GM21526 (cell line): Measurements from ENCODE around the gene GSS.
A peak's percentile ranks its signal among the peaks of the same experiment; 100 is the strongest.

Source experiments
- ATAC-seq: cut with Tn5 transposase; IDR thresholded peaks from one replicate; pipeline ENCODE4 v1.9.1; 2021; ENCODE audit warnings: moderate library complexity; ENCODE audit not compliant: unreplicated experiment, low FRiP score

Gene GSS

DNA sequence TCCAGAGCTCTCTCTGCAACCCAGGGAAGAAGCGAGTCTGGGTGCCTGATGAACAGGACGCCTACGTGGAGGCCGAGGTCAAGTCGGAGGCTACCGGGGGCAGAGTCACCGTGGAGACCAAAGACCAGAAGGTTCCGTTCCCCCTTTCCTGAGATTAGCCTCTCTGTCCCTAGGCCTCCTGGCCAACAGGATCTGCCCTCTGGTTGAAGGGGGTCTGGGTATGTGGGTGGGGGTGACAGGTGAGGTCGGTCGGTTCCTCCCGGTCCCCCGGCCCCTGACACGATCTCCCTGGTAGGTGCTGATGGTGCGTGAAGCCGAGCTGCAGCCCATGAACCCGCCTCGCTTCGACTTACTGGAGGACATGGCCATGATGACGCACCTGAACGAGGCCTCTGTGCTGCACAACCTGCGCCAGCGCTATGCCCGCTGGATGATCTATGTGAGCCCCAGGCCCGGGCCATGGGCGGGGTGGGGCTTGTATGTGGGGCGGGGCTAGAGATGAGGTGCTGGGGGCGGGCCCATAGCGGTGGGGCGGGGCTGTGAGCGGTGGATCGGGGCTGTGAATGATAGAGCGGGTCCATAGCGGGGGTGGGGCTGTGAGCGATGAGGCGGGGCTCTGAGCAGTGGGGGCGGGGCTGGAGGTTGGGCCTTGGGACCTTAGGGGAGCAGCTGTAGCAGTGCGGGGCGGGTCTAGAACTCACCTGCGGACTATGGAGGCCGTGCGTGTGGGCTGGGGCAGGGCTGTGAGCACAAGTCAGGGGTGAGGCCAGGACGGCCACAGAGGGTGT lies 24.0 kb upstream of the GSS start:
- ATAC-seq: no peak

DNA sequence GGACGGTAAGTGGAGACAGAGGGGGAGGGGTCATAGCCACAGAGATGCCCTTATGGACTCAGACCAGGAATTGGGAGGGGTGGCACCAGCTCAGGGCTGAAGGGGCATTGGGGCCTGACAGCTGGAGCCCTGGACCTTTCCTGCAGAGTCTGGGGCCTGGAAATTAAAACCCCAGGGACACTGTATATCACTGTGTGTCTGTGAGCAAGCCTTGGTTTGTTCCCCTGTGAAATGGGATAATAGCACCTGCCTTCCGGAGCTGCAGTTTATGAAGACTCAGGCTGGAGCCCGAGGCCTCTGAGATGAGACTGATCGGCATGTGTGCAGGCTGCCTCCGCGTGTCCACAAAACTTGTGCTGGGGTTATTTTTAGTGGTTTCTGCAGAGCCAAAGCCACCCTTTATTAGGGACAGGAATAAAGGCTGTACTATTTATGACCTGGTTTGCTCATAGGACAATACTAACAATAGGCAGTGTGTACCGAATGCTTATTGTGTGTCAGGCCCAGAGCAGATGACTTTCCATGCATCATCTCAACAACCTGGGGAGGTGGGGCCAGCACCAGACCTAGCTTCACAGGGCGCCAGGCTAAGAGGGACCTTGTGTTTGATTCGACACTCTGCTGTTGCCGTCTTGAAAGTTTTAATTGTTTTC lies 22.6 kb upstream of the GSS start:
- no peak for ATAC-seq

DNA sequence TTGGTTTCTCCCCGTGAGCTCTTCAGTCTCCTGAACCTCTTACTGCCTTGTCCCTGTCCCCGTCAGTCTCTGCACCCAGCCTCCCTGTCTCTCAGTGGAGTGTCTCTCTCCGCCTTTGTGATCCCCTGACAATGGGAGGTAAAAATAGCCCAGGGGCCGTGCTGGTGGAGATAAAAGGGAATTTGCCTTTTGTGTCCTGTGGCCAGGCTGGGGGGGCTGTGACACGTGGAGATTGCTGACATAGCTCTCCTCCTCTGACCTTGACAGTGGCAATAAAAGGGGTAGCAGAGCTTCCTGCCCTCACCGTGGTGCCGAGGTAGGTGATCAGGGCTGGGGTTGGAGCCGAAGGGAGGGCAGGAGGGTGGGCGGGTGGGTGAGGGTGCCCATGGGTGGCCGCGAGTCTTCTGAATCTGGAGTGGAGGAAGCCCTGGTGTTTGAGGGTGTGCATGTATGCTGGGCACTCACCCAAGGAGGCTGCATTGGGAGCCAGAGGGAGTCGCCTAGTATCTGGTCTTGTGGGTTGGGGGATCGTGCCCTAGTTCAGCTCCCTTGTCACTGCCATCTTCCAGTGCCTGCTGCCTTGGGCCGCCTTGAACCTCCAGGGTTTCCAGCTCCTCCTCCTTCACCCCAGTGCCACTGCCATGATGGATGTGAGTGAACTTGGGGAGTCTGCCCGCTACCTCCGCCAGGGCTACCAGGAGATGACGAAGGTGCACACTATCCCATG lies 21.9 kb upstream of the GSS start:
- ATAC-seq: no peak

DNA sequence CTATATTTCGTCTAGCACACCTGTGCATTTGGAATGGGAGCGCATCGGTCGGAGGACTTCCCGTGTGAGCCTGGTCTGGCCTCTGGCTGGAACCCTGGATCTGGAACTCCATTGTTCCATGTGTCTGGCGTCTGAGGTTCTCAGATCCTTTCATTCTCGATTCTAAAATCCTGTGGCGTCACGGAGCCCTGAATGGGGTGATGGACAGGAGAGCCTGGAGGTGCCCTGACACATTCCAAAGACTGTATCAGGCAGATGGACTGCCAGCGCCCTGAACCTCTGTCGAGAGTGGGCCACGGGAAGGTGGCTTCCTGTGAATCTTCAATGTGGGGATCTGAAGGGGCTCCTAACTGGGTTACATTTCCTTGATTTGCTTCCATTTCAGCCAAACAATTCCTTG lies 20.7 kb upstream of the GSS start:
- ATAC-seq: no peak

DNA sequence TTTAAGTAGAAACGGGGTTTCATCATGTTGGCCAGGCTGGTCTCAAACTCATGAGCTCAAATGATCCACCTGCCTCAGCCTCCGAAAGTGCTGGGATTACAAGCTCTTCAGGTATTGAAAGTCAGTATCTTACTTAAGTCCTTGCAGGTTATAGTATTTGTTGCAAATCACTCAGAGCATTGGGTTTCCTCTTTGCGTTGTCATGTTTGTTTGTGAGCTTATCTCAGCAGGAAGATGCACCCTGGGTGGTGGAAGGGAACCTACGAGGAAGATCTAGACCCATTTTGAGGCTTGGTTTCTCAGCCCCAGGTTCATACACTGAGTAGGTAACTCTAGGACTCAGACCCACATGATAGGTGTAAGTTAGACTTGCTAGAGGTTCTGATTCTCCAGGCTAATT lies 18.6 kb upstream of the GSS start:
- ATAC-seq: no peak

DNA sequence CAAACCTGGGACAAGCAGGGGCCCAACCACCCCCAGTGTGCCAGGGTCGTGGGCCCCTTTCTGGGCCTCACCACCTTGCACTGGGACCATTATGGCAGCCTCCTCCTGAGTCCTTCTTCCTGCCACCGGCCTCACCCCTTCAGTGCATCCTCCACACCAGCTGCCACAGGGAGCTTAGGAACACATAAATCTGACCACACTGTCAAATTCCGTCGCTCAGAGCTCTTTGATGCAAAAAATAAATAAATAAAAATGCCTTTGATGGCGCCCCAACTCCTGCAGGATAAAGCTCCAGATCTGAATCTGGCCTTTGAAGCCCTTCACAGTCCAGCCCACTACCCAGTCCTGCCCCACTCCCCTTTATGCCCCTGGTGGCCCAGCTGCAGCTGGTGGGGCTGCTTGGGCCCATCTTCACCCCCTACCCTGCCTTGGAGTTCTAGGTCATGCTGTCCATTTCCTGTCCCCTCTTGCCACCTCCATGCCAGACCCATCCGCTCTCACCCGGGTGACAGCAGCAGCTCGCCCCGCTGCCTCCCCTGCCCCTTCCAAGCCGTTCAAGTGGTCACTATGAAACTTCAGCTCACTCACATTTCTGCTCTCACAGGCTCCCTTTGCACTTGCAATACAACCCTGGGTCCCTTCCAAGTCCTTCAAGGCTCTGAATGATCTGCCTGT lies 16.1 kb upstream of the GSS start:
- no peak for ATAC-seq

DNA sequence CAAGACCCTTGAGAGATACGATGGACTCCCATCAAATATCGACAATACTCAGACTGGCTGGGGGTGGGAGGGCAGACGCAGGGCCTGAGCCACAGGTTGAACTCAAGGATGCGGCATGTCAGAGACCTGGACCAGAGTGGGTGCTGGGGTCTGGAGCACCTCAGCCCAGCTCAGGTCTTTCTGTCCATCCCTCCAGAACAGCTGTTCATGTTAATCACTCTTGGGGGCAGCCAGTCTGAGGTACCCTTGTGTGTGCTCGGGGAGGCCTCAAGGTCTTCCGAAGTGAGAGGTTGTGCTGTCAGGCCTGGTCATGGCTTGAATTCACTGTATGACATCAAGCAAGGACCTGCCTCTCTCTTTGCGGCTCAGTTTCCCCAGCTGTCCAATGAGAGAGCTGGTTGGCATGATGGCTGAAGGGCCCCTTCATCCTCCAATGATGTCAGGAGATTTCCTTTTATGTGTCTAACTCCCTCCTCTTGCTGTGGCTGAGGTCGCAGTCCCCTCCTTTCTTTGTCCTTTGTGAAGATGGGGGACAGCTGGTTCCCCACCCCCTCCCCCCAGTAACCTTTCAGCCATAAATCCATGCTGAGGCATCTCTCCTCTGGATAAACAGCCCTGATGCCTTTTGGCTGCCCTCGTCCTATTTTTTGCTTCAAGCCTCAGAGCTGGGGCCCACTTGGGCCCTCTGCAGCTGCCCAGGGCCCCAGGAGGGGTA lies 15.4 kb upstream of the GSS start:
- no peak for ATAC-seq

DNA sequence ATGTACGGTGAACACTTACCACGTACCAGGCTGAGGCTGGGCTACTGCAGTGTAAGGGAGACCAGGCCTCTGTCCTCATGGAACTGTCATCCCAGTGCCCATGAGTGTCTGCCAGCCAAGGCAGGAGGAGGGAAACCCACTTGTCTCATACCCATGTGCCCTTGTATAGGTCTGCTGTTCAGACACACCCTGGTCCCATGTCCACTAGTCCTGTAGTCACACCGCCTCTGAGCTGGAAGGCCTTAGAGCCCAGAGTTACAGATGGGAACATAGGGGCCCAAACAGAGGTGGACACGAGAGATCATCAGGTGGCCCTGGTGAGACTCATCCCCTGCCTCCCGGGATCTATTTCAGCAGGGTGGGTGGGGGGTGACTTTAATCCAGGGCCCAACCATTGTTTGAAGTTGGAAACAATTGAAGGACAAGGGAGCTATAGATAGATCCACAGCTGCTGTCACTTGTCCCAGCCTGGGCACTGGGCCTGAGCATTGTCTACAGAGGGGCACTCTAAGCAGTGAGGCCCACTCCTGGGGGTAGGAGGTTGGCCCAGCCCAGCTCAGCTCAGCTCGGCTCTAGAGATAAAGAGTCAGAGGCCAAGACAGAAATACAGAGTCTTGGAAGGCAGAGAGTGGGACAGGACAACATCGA lies 14.7 kb upstream of the GSS start:
- no peak for ATAC-seq

DNA sequence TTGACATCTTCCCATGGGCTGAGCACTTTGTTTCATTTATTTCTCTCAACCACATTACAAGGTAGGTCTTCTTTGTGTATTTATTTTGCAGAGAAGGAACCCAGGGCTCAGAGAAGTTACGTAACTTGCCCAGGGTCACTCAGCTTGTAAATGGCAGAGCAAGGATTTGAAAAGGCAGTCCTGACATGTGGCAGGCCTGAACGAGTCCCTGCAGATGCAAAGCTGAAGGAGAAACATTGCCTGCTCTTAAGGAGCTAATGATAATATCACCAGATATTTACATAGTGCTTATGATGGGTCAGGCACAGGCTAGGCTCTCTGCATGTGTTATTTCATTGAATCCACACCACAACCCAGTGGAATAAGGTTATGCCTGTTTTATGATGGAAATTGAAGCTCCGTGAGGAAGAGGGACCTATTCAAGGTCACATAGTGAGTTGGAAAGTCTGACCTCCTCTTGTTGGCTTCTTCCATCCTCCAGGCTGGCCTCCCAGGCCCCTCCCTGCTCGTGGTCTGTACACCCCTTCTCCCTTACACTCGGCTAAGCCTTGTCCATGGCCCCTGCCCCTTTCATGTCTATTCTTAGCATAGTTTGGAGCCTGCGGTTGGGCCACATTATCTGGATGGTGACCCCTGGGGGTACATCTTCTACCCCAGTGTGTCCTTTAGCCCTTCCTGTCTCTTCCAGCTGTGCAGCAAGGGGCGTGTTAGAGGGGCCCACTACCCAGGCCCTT lies 12.6 kb upstream of the GSS start:
- ATAC-seq: no peak

DNA sequence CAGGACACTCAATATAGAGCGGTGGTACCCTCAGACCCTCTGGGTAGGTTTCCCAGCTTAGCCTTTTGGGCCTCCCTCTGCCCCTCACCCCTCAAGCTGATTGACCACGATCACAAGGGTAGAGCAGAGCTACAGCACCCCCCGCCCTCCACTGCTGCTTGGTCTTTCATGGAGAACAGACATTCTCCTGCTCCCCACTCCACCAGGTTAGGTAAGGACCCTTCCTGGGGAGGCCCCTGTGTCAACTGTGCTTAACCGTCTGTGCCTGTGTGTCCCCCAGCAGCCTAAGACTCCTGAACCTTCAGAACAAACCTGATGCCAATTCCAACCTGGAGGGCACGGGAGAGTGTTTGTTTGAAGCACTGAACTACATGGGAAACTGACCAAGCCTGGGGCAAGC lies 11.8 kb upstream of the GSS start:
- ATAC-seq: no peak

DNA sequence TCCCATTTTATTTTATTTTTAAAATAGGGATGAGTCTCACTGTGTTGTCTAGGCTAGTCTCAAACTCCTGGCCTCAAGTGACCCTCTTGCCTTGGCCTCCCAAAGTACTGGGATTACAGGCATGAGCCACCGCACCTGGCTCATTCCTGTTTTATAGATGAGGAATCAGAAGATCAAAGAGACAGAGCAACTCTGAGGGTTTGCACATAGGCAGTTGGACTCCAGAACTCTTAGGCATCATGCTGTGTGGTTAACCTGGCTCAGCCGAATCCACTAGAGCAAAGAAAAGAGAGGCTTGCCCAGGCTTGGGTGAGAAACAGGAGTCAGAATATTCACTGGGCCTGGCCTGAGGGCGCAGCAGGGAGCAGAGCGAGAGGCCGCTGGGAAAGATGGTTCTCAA lies 9.4 kb upstream of the GSS start:
- no peak for ATAC-seq

DNA sequence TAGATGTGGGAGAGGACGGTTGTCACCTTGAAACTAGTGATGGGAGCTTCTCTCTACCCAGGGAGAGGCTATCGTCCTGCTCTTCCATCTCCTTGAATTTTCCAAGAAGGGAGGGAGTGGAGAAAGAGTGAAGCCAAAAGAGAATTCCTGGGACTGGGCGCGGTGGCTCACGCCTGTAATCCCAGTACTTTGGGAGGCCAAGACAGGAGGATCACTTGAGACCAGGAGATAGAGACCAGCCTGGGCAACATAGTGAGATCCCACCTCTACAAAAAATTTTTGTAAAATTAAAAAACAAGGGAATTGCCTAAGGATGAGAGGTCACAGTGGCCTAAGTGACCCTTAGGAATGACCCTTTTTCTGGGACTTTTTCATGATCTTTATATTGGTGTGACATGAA lies 8.9 kb upstream of the GSS start:
- no peak for ATAC-seq

DNA sequence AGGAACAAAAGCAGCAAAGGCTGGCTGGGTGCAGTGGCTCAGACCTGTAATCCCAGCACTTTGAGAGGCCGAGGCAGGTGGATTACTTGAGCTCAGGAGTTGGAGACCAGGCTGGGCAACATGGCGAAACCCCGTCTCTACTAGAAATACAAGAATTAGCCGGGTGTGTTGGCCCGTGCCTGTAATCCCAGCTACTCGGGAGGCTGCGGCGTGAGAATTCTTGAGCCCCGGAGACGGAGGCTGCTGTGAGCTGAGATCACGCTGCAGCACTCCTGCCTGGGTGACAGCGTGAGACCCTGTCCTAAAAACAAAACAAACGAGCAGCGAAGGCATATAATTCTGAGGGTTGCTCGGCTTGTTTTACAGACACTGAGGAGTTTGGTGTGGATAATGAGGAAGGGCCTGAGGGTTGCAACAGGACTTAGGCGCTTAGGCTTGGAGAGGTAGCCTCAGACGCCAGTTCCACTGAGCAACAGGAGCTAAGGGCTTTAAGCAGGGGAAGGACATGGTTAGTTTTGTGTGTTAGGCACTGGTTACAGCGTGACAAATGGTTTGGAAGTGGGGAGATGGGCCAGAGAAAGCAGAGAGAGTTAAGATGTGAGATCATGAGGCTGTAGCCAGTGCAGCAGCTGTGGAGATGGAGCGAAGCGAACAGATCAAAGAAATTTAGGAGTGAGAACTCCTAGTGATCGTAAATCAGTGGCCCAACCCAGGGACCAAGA lies 1.3 kb upstream of the GSS start:
- ATAC-seq: no peak

DNA sequence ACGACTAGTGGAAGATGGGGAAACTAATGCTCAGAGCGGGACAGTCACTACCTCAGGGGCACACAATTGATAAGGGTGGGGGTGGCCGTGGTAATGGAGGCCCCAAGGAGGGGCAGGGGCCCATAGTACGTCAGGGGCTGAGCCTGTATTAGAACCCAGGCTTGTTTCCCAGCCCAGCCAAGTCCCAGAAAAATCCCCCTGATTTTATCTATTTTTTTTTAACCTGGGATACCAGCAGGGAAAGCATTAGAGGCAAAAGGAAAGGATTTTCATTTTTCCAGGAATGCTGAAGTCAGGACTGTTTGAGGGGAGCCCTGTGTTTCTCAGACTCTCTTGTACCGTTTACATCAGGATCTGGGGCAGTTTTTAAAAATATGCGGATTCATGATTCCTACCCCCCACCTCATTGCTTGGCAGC lies 444 bp upstream of the GSS start:
- ATAC-seq: no peak

DNA sequence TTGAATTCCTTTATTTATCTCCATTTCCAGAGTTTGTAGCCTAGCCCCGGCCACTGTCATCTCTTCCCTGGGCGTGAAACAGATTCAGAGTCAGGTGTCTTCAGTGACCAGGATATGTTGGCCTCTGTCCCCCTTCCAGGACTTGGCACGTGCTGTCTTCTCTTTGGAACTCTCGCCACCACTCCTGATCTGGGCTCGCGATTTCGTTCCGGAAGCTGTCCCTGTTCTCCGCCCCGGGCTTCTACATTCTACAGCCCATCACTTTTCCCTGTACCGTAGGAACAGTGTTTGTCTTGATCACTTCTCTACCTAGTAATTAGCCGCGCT lies 739 bp downstream of the GSS start:
- ATAC-seq: peak; percentile 4

DNA sequence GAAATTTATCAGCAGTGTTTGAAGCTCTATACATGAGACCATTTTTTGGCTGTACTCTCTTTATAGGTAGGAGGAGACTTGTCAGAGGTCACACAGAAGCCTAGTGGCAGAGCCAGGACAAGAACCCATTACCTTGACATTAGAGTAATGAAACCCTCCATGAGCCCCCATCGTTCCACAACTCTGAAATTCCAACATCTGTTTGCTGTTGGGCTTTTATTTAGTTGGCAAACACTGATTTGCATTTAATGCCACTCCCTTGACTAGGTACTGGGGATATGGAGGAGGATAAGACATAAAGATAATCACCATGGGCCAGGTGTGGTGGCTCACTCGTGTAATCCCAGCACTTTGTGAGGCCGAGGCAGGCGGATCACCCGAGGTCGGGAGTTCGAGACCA lies 1.6 kb downstream of the GSS start:
- ATAC-seq: no peak

DNA sequence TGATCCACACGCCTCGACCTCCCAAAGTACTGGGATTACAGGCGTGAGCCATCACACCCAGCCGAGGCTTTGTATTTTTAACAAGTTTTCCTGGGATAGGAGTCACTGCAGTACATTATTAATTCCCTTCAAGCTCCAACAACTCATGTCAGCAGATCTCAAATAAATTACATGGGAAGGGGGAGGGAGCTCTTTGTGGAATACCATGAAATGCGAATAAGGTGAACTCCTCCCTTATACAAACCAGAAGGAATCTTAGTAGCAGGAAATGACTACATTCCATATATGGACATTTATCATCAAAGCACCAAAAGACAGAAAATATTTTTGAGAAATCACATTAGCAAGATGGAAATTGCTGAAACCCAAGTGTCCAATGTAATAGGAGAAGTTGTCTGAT lies 2.9 kb downstream of the GSS start:
- no peak for ATAC-seq

DNA sequence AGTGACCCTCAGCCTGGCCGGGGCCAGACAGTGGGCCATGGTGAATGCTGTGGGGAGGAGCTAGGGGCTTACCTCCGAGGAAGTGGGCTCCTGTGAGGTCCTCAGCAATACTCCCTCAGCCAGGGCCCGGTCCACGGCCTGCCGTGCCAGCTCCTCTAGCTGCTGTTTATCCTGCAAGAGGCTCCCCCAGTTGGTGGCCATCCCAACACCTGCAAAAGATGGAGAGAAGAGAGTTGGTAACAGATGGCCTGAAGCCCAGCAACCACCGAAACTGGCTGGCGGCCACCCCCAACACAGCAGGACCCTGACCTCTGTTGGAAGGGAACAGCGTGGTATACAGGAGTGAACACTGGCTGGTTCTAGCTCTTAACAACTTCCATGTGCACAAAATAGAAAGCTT lies 4.0 kb downstream of the GSS start:
- ATAC-seq: no peak

DNA sequence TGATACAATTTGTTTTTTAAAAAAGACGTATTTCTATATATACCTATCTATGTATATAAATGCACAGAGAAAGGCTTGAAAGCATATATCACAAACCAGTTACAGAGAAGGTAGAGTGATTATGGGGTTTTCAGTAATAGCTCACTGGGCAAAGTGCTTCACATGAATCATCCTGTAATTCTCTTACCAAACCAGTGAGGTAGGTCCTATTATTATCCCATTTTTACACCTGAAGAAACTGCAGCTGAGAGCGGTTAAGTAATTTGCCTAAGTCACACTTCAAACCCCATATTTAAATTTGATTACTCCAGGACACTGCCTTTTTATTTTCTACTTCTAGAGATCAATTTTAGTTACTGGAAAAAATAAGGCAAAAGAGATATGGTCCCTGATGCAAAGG lies 4.4 kb downstream of the GSS start:
- no peak for ATAC-seq
